Femur (tissue), 1 donor: ENCODE results near the gene KCNV2.

Experiments used
- DNase-seq: peaks from one replicate; pipeline ENCODE4 v3.0.0-alpha.2; 2017

The KCNV2 gene

DNA sequence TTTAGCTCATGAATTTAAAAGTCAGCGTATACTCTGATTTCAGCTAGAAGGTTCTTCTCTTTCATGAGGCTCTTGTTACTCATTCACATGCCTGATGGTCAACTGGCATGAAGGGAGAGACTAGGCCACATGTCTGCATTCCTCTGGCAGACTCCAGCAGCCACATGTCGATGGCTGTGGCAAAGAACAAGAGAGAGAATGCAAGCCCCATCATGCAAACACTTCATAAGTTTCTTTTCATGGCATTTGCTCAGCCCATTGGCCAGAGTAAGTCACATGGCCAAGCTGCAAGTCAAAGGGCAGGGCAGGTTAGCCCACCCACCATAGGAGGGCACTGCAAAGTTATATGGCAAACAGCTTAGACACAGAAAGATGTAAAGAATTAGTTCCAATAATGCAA is 5.4 kb downstream of the KCNV2 start:
- peak; percentile 67 for DNase-seq

DNA sequence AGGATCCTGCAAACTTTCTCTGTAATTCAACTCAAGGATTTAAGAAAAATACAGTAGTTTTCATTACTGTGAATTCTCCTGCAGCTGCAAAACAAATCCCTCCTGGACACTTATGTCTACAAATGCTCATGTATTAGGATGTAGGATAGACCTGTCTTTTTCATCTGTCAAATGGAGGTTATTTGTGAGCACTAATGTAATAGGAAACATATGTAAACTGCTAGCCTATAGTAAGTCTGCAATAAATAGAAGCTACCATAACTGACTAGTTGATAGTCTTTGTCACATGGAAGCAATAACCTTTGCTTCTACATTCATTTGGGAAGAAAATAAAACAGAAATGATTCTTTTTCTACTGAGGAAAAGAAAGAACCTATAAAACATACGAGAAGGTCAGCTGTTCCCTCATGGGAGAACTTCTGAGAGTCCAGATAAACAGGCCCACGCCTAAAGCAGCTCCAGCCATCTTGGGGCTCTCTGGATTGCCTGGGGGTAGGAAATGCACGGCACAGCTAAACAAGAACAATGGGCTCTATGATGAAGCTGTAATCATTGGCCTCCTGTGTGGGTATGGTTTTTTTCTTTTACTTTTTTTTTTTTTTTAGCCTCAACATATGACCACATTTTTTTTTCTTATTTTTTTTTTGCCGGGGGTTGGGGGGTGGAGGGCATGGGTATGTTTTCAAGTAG is 6.2 kb downstream of the KCNV2 start:
- DNase-seq = peak; percentile 44

DNA sequence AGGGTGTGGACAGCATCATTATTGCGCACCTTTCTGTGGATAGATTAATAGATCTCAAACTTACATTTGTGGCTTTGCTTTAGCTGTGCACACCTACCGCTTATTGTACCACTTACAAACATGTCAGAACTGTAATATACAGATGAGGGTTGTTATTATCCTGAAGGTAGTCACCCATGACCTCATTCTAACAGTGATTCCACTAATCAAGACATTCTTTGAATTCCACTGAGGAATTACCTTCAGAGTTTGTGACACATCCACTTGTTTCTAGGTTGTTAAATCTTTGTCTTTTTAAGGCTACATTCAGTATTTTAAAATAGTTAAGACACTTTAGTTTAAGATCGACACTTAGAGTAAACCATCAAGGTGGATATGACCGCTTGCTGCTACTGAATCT is 7.8 kb downstream of the KCNV2 start:
- no peak for DNase-seq

DNA sequence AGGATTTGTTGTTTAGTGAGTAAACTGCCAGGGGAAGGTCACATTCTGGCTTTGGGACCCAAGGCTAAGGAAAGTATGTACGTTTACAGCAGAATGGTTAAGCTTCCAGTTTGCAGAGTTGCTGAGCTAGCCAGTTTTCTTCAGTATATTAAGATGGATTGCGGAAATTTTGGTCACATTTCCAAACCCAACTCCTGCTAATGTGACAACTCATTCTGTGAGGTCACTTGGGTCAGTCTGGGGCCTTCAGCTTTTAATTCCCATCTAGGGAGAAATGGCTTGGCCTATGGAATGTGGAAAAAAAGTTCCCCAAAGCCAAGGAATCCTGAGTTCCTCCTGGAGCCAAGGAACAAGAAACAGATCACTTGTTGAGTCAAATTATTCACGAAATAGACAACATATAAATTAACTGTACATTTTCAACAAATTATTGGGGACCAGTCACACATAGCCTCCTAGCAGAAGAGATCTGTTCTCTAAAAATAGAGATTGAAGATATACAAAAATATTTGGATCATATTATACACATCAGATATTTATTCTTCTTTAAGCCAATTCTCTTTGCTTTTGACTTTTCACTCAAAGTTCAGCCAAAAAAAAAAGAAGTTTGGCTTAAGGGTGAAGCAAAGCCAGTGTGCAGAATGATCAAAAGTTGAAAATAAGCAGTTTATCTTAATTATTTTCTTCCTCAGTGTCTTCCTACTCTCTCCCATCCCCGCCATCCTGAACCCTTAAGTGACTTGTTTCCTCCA is 8.8 kb downstream of the KCNV2 start:
- peak; percentile 69 for DNase-seq

DNA sequence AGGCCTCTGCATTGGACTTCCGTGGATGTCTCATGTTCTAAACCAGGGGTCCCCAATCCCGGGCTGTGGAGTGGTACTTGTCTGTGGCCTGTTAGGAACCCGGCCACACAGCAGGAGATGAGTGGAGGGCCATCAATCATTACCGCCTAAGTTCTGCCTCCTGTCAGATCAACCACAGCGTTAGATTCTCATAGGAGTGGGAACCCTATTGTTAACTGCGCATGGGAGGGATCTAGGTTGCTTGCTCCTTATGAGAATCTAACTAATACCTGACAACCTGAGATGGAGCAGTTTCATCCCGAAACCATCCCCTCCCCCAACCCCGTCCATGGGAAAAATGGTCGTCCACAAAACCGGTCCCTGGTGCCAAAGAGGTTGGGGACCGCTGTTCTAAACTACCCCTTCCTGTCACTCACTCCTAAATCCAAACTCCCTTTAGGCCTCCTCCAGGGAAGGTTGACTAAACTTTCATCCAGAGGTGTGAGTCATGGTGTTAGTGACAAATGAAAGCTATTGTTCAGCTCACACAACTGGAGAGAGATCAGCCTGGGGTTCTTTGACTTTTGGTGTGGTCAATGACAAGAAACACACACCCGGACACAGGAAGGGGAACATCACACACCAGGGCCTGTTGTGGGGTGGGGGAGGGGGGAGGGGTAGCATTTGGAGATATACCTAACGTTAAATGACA is 9.5 kb downstream of the KCNV2 start:
- no peak for DNase-seq

DNA sequence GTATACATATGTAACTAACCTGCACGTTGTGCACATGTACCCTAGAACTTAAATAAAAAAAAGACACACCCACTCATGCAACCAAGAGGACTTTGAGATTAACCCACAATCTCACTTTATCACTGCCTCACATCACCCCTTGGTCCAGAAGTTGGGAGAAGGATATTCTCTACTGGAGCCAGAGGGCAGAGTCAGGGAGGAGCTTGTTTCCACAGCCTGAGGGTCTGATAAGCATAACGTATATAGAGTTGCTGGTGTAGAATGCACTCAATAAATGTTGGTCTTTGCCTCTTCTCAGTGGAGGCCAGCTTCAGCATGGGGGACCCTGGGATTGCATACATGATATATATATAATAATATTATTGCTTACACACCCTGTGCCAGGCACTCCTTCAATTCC is 10.1 kb downstream of the KCNV2 start:
- DNase-seq = no peak

DNA sequence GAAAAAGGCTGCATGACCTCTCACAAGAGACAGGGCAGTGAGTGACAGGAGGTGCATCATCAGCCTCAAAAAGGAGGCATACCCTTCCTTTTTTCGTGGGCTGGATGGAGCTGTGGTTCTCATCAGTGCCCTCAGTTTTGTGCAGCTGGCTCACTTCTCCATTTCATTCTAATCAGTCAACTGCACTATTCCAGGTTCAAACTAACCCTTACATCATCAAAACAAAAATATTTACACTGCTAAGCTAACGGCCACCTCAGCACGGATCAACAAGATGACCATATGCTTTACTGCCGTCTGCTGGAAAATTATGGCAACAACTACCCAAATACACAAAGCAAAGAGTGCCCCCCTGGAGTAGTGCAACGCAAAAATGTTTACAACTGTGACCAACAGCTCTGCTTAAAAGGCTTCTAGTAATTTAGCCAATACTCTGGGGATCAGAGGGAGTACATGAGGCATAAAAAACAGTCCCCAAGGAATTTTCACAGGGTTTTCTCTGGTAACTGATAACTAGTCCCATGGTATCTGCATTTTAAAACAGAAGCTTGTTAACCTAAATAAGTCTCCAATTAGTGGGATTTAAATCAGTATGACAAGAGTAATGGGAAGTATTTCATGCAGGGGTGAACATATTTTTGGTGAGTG is 10.8 kb downstream of the KCNV2 start:
- DNase-seq = peak; percentile 47

DNA sequence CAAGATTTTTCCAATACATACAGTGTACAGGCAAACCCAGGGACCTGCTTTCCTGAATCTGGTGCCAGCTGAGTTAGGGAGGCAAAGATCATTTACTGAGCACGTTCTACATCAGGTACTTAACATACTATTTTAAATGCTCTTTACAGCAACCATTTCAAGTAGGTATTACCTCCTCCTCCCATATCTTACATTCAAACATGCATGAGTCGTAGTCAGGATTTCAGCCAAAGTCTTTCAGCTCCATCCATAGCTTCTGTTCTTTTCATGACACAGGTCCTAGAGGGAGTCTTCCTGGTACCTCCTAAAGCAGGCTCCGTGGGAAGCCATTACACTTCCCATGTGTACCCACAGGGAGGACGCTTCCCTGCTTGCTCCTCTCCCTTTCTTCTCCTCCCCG is 11.7 kb downstream of the KCNV2 start:
- DNase-seq = no peak

DNA sequence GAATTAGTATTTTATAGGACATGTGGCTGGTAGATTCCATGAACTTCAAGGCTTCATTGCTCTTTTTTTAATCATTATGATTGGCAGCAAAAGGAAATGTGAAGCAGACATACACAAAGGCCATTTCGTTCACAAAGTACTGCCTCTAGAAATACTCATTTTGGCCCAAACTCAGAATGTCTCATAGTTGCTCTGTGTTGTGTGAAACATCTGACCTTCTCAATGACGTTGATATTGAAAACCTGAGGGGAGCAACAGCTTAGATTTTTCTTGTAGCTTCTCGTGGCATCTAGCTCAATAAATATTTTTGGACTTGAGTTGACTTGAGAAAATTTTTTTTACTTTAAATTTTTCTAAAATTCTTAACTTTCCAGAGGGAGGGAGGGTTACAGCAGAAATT is 12.4 kb downstream of the KCNV2 start:
- no peak for DNase-seq

DNA sequence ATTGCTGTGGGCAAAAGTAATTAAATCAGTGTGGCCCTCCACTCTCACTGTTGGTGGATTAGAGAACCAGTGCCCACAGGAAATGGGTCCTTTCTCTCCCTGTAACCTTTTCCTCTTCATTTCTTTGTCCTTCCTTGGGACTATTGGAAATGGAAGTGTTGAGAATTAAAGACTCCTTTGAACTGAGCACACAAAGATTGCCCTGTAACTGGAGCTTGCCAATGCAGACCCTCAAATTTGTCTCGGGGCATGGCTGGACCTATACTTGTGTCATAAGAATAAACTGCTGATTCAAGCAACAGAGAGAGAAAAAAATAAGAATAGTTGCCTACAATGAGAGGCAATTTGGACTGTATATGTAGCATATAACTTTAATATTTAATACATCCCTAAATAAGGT is 13.7 kb downstream of the KCNV2 start:
- DNase-seq = no peak

DNA sequence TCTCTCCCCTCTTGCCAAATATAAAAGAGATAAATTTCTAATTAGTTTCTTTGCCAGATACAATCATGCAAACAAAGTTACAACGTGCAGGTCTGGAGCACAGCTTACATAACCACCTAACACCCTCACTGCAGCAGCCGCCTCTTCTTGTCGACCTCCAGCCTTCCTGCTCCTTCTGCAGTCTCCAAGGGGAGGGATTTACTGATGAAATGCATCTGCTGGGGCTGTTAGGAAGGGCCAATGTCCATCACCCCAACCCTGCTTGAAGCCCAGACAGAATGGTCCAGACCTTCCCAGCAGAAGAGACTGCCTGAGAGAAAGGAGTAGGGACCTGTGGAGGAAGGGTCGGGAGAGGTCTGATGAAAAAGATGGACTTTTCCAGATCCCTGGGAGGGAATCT is 15.2 kb downstream of the KCNV2 start:
- DNase-seq = no peak

DNA sequence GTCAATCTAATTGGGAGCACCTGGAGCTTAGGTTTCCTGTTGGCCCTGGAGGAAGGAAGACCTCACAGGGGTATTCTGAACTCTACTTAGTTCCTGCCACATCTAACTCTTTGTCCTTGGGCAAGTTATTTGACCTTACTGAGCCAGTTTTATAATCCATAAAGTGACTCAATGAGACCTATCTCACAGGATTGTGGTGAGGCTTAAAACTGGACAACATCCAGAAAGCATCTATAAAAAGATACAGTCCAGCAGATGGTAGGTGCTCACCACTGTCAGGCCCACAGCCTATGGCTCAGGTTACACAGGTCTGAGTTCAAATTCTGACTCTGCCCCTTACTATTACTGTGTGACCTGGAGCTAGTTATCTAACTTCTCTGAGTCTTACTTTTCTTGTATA is 23.3 kb downstream of the KCNV2 start:
- no peak for DNase-seq

DNA sequence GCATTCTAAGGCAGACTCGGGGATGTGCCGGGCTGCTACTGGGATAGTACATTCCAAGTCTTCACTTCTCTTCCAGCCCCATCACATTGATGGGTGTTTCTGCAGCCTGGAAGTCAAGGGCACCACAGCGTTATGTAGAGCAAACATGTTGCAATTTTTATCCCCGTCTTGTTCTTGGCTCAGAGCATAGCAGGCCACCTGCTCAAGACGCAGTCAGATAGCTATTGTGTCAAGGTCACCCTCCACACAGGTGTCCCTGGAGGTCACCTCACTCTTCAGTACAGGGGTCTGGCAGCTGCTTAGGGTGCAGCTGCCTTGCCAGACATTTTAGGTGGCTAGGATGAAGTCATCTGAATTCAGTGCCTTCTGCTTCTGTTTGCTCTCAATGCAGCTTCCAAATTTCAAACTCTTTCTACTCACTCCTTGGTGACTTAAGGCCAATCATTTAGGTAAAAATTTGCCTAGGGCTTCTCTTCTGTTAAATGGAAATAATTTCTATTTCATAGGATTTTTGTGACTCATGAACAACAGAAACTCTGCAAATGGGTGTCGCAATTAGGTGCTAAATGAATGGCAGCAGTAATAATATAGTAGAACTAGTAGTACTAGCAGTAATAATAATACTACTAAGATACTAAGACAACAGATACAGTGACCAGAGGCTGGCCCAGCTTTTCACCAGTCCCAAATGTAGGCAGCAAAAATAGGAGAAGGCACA is 24.3 kb downstream of the KCNV2 start:
- DNase-seq = no peak

DNA sequence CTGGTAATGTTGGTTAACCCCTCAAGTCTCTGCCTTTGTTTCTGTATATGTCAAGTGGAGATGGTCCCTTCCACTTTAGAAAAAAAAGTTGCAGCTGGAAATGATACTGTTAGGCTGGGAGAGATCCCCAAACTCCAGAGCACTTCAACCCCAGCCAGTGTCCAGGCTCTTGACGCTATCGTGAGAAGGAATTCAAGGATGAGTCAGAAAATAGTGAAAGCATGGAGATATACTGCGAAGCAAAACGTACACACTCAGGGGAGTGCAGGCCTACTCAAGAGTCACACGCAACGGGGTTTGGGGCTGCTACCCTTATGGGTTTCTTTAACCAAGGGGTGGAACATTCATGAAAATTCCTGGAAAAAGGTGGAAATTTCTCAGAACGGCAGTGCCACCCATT is 24.9 kb downstream of the KCNV2 start:
- DNase-seq = no peak

DNA sequence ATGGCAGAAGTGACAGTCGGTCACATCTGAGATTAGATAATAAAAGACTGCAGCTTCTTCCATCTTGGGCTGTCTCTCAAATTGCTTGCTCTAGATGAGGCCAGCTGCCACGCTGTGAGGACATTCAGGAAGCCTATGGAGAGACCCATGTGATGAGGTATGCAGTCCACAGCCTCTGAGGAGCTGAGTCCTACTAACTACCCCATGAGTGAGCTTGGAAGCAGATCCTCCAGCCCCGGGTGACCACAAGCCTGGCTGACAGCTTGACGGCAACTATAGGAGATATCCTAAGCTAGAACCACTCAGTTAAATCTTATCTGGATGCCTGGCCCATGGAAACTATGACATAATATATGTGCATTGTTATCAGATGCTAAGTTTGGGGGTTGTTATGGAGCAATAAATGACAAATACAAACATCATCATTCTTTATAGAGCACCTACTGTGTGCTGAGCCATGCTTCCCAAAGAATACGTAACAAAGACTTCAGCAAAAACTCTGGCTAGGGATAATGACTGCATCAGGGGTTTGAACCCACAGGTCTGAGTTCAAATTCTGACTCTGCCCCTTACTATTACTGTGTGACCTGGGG is 26.7 kb downstream of the KCNV2 start:
- no peak for DNase-seq

DNA sequence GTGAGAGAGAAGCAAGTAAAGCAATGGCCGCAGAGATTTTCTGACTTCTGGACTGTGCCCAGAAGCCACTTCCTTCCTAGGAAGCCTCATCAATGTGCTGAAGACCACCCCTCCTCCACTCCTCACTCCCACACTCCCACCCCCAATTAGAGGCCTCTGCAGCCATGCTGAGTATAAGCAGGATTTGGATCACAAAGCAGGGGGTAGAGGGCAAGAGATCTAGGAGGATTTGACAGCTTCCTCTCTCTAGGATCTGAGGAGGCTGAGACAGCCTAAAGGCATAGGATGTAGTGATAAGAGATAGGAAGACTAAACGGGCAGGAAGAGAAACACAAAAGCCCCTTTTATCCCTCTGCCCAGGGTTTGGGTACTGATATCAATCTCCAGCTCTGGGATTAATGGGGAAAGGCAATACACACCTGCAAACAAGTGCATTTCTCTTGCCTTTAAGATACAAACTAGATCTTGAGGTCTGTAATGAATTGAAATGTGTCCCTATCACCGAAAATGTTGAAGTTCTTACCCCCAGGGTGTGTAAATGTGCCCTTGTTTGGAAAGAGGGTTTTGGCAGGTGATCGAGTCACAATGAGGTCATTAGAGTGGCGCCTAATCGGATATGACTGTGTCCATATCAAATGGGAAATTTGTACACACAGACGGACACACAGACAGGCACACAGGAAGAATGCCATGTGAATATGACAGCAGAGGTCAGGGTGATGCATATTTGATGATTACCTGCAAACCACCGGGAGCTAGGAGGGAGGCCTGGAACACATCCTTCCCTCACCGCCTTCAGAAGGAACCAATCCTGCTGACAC is 28.5 kb downstream of the KCNV2 start:
- DNase-seq = no peak

DNA sequence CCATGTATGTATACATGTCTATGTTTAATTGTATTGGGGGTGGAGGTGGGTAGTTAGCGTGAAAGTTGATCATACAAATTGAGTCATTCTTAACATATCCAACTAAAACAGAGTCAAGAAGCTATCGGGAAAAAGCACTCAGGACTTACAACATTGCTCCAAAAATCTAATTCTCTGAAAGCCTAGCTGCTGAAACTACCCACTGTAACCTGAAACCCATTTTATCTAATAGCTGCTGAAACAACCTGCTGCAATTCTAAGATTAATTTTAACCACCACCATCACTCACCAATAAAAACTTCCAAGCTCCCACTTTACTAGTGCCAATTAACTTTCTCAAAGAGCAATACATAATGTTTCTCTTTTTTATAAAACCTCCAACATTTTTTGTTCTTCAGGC is 32.2 kb downstream of the KCNV2 start:
- DNase-seq = no peak

DNA sequence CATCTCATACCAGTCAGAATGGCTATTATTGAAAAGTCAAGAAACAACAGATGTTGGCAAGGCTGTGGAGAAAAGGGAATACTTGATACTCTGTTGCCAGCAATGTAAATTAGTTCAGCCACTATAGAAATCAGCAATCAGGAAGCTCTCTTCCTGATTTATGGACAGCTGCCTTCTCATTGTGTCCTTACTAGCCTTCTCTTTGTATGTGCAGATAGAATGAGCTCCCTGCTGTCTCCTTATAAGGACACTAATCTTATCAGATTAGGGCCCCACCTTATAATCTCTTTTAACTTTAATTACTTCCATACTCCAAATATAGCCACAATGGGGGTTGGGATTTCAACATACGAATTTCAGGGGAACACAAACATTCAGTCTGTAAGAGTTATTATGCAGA is 38.0 kb downstream of the KCNV2 start:
- no peak for DNase-seq

DNA sequence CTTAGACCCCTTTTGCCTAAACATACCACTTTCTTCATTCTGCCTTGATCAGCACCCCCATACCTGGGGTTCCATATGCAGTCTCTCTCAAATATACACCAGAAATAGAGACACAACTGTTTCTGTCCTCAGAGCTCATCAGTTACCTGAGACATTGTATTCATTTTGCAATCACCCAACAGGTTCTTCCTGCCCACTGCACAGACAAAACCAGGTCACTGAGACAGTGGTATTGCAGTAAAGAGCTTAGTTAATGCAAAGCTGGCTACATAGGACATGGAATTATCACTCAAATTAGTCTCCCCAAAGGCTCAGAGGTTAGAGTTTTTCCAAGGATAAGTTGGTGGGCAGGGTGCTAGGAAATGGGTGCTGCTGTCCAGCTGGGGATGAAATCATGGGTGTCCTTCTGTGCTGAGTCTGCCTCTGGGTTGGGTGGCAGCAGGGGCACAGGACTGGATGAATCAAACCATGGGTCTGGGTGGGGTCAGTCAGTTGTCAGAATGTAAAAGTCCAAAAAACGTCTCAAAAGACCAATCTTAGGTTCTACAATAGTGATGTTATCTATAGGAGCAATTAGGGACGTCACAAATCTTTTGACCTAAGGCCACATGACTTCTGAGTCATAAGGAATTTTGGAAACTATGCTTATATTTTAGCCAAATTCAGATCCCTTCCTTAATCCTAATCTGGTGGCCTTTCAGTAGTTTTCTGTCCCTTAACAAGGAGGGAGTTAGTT is 41.0 kb downstream of the KCNV2 start:
- DNase-seq = no peak

DNA sequence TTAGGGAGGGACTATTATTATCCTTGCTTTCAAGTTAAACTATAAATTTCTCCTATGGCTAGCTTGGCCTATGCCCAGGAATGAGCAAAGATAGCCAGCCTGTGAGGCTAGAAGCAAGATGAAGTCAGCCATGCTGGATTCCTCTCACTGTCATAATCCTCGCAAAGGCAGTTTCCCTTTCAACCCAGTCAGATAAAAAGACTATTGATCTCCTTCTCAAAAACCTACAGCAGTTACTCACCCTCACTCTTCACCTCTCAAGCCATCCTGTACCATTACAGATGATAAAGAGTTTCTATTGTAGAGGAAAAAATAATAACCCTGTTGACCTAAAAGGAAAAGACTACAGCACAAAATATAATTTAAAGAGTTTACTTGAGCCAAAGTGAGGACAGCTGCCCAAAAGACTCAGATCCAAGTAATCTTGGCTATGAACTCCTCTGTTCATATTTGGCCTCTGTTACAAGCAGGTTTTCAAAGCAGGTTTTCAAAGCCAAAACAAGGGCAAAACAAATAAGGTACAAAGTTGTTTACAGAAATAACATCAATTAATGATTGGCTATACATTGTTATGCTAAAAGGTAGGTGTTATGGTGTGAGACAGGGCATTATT is 41.7 kb downstream of the KCNV2 start:
- peak; percentile 30 for DNase-seq
